Astrocyte (in vitro differentiated cells and primary cell): Measurements from ENCODE around the gene ADIPOQ.

Source experiments
- CTCF ChIP-seq: IDR thresholded peaks from 2 replicates; pipeline ENCODE4 v1.5.1; 2011; ENCODE audit warnings: low read depth, mild to moderate bottlenecking, inconsistent platforms, low read length, moderate library complexity; ENCODE audit not compliant: insufficient read depth
- EZH2 ChIP-seq: IDR thresholded peaks from 2 replicates; pipeline ENCODE4 v1.6.1; 2012; ENCODE audit warnings: mild to moderate bottlenecking, low read length, inconsistent platforms; ENCODE audit not compliant: insufficient read depth

- TF ChIP-seq CTCF (no peak), EZH2 (no peak)
Observed at GRCh38 chr3:186901135-186901734, 58.7 kb downstream of the ADIPOQ start.
